Right kidney (tissue), 1 donor: ENCODE results near the gene TMEM158.

Experiments
- DNase-seq: peaks from one replicate; pipeline ENCODE4 v3.0.0-alpha.2; 2016

TMEM158 gene

GRCh38 chr3:45235409-45235808 is 9.3 kb upstream of the TMEM158 start:
- no peak for DNase-seq

DNA sequence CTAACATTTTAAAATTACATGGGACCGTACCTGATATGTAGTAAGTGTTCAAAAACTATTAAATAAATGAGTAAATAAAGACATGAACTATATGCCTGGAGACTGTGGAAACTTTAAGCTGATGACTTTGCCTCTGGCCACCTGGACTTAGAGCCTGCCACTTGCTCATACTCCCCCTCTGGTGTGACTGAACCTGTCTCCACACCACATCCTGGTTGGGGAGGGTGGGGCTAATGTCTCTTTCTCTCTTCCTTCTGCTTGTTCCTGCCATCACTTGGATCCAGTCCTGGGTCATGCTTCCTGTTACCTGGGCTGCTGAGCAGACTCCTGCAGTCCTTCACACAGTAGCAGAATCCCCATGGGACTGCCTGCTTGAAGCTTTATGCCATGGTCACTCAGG is 8.2 kb upstream of the TMEM158 start:
- no peak for DNase-seq

GRCh38 chr3:45232521-45232920 is 6.4 kb upstream of the TMEM158 start:
- DNase-seq = no peak

DNA sequence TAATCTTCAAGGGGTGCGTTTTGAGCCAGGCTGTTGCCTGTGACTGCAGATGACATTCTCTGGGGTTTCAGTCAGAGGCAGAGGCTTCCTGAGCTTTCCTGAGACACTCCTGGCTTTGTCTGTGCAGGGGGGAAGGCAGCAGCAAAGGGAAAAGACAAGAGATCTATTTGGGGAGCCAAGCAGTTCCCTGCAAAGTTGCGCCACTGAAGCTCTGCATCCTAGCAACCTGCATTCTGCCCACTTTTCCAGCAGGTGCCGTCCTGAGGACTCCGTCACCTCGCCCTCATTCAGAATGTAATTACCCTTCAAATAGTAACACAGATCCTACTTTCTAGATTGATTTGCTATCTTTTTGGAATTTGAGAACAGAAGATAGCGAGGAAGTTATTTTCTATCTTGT is 1.9 kb upstream of the TMEM158 start:
- no peak for DNase-seq

DNA sequence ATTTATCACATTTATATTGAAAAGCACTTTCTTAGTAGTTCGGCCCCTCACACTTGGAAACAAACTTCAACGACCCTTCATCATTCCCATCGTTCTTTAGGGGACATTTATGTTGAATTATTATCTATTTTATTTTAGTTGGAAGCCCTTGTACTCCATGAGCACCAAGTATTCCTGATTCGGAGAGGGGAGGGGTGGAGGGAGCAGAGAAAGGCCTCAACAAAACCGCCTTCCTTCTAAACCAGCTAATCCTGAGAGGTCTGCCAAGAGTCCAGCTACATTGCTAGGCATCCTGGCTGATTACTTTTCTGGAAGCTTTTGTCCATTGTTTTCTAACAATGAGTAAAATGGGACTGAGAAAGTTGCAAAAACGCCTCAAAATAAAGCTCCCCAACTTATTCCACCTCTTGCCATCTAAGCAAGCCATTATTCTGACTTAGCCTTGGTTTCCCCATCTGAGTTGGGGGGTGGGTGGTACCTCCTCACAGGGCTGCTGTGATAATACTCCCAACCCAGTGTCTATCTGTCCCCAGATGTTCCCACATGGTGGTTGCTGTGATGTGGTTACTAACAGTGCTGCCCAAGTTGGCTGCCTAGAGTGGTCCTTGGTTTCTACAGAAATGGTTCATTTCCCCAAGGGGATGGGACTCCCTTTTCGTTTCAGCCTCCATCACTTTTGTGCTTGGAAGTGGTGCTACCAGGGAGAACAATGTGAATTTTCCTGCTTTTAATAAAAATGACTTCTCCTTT is 1.2 kb upstream of the TMEM158 start:
- DNase-seq = no peak

- peak; percentile 51 for DNase-seq
These were observed 452 bp downstream of the TMEM158 start for GRCh38 chr3:45225465-45226205.

DNA sequence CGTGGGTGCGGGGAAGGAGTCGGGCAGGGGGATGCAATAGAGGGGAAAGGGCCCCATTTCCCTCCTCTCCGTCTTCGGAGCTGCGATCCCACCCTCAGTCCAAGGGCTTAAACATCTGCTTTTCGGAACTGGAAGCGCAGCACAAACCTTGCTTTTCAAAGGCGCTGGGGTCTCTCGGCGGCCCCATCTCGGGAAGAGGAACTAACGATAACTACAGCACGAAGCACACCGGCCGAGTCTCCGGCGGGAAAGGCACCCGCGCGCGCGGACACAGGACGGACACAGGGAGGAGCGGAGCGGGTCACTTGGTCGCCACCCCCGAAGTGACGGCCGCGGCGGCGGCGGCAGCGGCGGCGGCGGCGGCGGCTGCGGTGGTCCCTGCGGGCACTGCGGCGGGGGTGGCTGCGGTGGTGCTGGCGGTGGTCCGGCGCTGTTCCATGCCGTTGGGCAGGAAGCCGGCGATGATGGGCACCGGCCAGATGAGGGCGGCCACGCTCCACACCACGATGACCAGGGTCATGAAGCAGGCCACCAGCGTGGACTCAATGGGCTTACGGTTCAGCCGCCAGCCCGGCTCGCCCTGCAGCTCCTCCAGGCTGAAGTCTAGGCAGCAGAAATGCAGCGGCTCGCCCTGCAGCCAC is 1.1 kb downstream of the TMEM158 start:
- peak; percentile 61 for DNase-seq

DNA sequence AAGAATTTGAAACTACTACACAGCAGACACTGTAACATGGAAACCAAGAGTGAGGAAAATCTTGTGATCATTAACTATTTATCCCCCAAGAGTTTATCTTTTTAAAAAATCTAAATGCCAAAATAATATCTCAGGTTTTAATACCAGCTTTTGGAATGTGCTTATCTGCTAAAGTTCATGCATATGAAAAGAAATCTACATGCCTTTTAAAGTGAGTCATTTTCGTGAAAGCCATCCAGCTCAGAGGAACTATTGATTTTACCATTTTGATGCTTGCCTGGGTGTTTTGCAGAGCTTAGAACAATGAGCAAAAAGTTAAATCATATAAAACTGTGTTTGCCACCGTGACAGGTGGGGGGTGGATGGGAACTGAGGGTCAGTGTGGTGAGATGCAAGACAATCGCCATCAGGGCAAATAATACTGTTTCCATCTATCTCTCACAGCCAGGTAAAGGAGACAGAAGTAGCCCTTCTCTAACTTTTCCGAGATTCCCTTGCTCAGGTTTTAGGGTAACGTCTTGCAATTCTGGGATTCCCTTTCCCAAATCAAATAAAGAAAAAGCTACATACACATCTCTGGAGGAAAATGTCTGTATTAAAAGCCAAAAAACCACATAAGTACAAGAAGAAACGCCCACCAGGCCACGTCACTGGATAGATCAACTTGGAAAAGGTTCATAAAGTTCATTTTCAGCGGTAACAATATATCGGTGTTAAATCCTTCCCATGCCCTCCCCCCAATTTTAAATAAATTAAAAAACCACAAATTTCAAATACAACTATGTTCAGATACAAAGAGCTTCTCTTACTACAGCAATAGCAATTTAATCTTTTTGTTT is 2.0 kb downstream of the TMEM158 start:
- DNase-seq = no peak

GRCh38 chr3:45219694-45220093 is 6.4 kb downstream of the TMEM158 start:
- DNase-seq = no peak

DNA sequence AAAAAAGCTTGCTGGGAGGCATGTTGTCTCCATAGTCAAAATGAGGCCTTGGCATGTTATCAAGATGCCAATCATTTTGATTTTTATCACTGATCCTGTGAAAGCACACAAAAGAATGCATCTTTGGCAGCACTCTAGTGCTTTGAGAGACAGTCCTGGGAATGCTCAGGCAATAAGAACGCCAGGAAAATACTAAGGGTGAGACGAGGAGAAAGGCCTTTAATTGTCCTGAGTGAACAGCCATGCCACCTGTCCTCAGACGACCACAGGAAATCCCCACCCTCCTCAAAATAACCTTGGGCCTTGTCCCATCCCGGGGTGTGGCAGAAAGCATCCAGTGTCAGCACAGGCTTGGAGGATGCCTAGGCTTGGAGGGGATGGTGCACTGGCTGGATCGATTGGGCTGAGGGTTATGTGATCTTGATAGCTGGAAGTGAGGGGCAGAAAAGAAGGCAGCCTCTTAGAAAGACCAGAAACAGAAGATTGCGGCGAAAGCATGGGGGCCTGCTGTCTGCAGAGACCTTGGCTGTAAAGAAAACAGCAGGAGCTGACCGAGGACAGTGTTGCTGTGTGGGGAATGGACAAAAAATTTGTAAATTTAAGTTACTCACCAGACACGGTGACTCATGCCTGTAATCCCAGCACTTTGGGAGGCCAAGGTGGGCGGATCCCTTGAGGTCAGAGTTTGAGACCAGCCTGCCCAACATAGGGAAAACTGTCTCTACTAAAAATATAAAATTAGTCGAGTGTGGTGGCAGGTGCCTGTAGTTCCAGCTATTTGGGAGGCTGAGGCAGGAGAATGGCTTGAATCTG is 7.3 kb downstream of the TMEM158 start:
- no peak for DNase-seq

GRCh38 chr3:45216021-45216609 is 10.0 kb downstream of the TMEM158 start:
- DNase-seq = no peak

DNA sequence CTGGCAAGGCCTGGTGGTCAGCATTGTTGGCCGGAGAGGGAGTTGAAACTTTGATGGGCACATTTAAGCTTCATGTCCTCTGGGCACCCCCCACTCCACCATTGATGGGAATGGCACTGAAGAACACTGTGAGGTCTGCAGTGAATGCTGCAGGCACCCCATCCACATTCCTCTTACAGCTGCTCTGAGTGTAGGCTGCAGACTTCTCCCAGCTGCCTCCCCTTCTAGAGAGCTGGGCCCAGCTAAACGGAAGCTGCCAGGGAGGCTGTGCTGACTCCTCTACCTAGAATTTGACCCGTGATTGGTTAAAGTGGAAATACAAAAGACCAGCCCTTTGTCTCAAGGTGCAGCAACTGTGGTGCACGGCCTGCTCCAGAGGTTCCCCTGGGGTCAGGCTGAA is 10.6 kb downstream of the TMEM158 start:
- no peak for DNase-seq

GRCh38 chr3:45214061-45214680 is 11.9 kb downstream of the TMEM158 start:
- DNase-seq = no peak

- DNase-seq = no peak
These were observed 14.0 kb downstream of the TMEM158 start for GRCh38 chr3:45212095-45212468.

DNA sequence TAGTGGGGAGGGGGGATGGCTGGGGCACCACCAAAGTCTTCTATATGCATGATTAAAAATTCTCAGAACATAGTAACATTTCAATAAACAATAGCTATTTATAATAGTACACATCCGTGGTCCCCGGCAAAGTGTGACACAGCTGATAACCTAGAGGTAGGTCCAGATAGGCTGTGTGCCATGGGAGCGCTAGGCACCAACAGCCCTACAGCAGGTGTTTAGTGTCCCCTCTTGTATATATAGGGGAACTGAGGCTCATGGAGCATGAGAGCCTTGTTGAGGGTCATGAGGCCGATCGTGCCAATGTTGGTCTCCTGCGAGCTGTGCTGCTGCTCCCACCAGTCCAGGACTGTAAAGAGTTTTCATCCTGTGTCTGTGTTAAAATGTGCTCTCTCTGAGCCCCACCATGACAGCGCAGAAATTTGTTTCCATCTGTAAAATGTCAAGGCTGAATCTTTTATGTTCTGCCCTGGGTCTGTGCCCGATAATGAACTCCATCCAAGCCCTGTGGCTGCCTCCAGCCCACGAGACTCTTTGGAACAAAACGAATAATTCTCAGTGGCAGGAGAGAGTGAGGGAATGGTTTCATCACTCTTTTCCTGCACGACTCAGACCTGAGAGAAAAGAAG is 14.5 kb downstream of the TMEM158 start:
- no peak for DNase-seq

DNA sequence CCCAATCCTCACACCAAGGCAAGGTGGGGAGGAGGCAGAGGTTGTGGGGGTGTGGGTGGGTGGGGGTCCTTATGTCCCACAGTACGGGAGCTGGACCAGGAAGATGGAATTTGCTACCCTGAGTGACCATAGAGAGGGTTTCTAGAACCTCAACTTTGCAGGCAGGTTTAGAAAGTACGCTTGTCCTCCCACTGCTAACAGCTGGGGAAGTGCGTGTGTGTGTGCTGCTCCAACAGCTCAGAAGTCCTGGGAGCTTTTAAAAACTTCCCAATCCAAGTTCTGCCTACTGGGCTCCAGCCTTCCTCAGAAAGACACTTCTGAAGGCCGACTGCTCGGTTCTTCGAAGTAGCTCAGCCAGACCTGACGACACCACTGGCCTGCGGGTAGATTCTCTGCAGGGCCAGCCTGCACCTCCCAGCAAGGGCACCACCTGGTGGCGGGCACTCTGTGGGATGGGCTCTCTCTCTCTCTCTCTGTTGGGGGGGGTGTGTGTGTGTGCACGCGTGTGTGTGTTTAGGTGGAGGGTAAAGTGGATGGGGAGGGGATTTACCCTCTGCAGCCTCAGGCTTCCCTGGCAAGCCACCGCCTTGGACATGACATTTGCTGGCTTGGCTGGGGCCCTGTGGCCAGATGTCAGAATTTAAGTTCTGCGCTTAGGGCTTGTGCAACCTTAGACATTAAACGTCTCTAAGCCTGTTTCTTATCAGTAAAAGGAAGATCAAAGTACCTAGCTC is 15.6 kb downstream of the TMEM158 start:
- peak; percentile 42 for DNase-seq

DNA sequence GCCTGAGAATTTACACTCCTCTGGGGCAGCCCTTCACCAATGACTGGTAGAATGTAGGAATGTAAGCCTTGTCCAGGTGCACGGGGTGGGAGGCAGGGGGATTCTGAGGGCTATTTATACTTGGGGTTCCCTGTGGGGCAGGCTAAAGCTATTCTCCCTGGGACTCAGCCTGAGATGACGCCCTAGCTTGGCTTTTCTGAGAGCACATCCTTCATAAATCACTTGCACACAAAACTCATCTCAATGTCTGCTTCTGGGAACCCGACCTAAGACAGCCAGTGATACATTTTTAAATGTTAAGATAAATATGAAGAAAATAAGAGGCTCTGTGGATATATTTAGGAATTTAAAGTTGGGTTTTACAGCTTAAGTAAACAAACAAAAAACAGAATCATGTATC is 16.6 kb downstream of the TMEM158 start:
- DNase-seq = no peak

DNA sequence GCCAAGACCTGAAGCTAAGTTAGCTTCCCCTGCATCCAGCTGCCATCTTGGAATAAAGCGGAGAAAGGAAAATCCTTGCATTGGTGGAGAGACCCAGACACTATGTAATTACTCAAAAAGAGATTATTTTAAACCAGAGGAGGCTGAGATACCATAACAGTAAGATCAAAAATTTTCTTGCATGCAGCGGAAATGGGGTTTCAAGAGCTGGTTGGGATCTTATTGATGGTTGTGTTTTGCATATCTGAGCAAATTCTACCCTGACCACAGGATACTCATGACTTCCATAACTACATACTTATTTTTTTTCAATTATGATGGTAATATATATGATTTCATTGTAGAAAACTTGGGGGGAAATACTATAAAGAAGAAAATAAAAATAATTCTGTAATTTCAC is 17.5 kb downstream of the TMEM158 start:
- no peak for DNase-seq

GRCh38 chr3:45207446-45207845 is 18.6 kb downstream of the TMEM158 start:
- DNase-seq = no peak

DNA sequence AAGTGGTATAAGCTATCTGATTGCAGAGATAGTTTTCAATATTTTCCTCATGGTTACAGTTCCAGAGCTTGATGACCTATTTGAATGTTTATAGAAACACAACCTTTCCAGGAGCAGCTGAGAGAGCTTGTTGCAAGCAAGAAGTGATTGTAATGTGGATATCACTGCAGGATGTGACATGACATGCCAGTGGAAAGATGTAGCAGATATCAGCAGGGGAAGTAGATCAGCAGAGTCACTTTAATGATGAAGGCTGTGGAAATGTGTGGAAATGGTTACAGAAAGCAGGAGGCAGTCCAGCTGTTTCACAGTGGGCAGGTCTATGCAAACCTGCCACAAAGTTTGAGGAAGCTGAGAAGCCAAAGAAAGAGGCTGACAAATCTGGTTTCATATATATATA is 21.0 kb downstream of the TMEM158 start:
- no peak for DNase-seq
